ENCODE measurements around the gene MGMT.

MGMT gene

GRCh38 chr10:129594811-129595210 lies 127.8 kb downstream of the MGMT start:
- DNase-seq (ENCODE audit: low spot score): no peak

- DNase-seq (ENCODE audit: low spot score): no peak
Measured at GRCh38 chr10:129598413-129598812, 131.4 kb downstream of the MGMT start.

GRCh38 chr10:129599160-129599559 lies 132.1 kb downstream of the MGMT start:
- DNase-seq (ENCODE audit: low spot score): no peak

- no peak for DNase-seq (ENCODE audit: low spot score)
Measured at GRCh38 chr10:129601737-129602136, 134.7 kb downstream of the MGMT start.

GRCh38 chr10:129602938-129603535 lies 136.0 kb downstream of the MGMT start:
- no peak for DNase-seq (ENCODE audit: low spot score)

GRCh38 chr10:129604333-129605032 lies 137.4 kb downstream of the MGMT start:
- DNase-seq (ENCODE audit: low spot score): no peak

- no peak for DNase-seq (ENCODE audit: low spot score)
Measured at GRCh38 chr10:129605266-129605985, 138.4 kb downstream of the MGMT start.

- DNase-seq (ENCODE audit: low spot score): no peak
Measured at GRCh38 chr10:129605986-129606518, 139.0 kb downstream of the MGMT start.

- DNase-seq (ENCODE audit: low spot score): no peak
Measured at GRCh38 chr10:129607607-129608109, 140.6 kb downstream of the MGMT start.

- no peak for DNase-seq (ENCODE audit: low spot score)
Measured at GRCh38 chr10:129608653-129609052, 141.6 kb downstream of the MGMT start.

GRCh38 chr10:129609551-129609950 lies 142.5 kb downstream of the MGMT start:
- DNase-seq (ENCODE audit: low spot score): no peak

GRCh38 chr10:129612481-129613109 lies 145.6 kb downstream of the MGMT start:
- DNase-seq (ENCODE audit: low spot score): no peak

- DNase-seq (ENCODE audit: low spot score): no peak
Measured at GRCh38 chr10:129613377-129613980, 146.4 kb downstream of the MGMT start.

- DNase-seq (ENCODE audit: low spot score): no peak
Measured at GRCh38 chr10:129614341-129614740, 147.3 kb downstream of the MGMT start.

GRCh38 chr10:129615381-129615780 lies 148.3 kb downstream of the MGMT start:
- no peak for DNase-seq (ENCODE audit: low spot score)

GRCh38 chr10:129615921-129616525 lies 149.0 kb downstream of the MGMT start:
- no peak for DNase-seq (ENCODE audit: low spot score)

- DNase-seq (ENCODE audit: low spot score): no peak
Measured at GRCh38 chr10:129617768-129618167, 150.7 kb downstream of the MGMT start.

- no peak for DNase-seq (ENCODE audit: low spot score)
Measured at GRCh38 chr10:129621062-129621461, 154.0 kb downstream of the MGMT start.

GRCh38 chr10:129621693-129622092 lies 154.7 kb downstream of the MGMT start:
- no peak for DNase-seq (ENCODE audit: low spot score)

- no peak for DNase-seq (ENCODE audit: low spot score)
Measured at GRCh38 chr10:129622291-129622690, 155.2 kb downstream of the MGMT start.

- no peak for DNase-seq (ENCODE audit: low spot score)
Measured at GRCh38 chr10:129622736-129623135, 155.7 kb downstream of the MGMT start.

Measured in CD4-positive, alpha-beta T cell treated with Interleukin-6 at 100 ng/mL for 8 hours (primary cell).